HG03342 (cell line): Measurements from ENCODE around the gene PAX5.

Experiments used
- ATAC-seq: cut with Tn5 transposase; IDR thresholded peaks from one replicate; pipeline ENCODE4 v1.9.1; 2021; ENCODE audit warnings: mild to moderate bottlenecking, moderate library complexity; ENCODE audit not compliant: unreplicated experiment

The PAX5 gene

GRCh38 chr9:36818242-36818938 lies 215.7 kb downstream of the PAX5 start:
- no peak for ATAC-seq

- ATAC-seq = no peak
These were observed 216.8 kb downstream of the PAX5 start for GRCh38 chr9:36817160-36817834.

GRCh38 chr9:36816371-36816770 lies 217.7 kb downstream of the PAX5 start:
- no peak for ATAC-seq

- ATAC-seq = no peak
These were observed 218.3 kb downstream of the PAX5 start for GRCh38 chr9:36815566-36816348.

- no peak for ATAC-seq
These were observed 219.0 kb downstream of the PAX5 start for GRCh38 chr9:36815023-36815422.

GRCh38 chr9:36813154-36813553 lies 220.9 kb downstream of the PAX5 start:
- ATAC-seq = no peak

GRCh38 chr9:36812556-36812955 lies 221.5 kb downstream of the PAX5 start:
- no peak for ATAC-seq

- no peak for ATAC-seq
These were observed 225.8 kb downstream of the PAX5 start for GRCh38 chr9:36808251-36808650.

- no peak for ATAC-seq
These were observed 230.1 kb downstream of the PAX5 start for GRCh38 chr9:36803961-36804360.

GRCh38 chr9:36802201-36802920 lies 231.7 kb downstream of the PAX5 start:
- ATAC-seq = no peak

- no peak for ATAC-seq
These were observed 233.6 kb downstream of the PAX5 start for GRCh38 chr9:36800455-36800854.

GRCh38 chr9:36798350-36799065 lies 235.6 kb downstream of the PAX5 start:
- no peak for ATAC-seq

- ATAC-seq = no peak
These were observed 236.4 kb downstream of the PAX5 start for GRCh38 chr9:36797471-36798220.

- no peak for ATAC-seq
These were observed 237.2 kb downstream of the PAX5 start for GRCh38 chr9:36796671-36797419.

- ATAC-seq = no peak
These were observed 239.6 kb downstream of the PAX5 start for GRCh38 chr9:36794461-36794860.

GRCh38 chr9:36793277-36793676 lies 240.8 kb downstream of the PAX5 start:
- no peak for ATAC-seq

GRCh38 chr9:36791222-36791950 lies 242.7 kb downstream of the PAX5 start:
- ATAC-seq = no peak

- no peak for ATAC-seq
These were observed 244.2 kb downstream of the PAX5 start for GRCh38 chr9:36789886-36790285.
